ENCODE measurements around the gene TALDO1. TPM values are rescaled to one million over a fixed set of nuclear protein-coding genes. Genes with fewer than 3 reads are reported as not detected.

Gene TALDO1
- total RNA-seq, 1 donor from 2014 or later: 207 TPM

DNA sequence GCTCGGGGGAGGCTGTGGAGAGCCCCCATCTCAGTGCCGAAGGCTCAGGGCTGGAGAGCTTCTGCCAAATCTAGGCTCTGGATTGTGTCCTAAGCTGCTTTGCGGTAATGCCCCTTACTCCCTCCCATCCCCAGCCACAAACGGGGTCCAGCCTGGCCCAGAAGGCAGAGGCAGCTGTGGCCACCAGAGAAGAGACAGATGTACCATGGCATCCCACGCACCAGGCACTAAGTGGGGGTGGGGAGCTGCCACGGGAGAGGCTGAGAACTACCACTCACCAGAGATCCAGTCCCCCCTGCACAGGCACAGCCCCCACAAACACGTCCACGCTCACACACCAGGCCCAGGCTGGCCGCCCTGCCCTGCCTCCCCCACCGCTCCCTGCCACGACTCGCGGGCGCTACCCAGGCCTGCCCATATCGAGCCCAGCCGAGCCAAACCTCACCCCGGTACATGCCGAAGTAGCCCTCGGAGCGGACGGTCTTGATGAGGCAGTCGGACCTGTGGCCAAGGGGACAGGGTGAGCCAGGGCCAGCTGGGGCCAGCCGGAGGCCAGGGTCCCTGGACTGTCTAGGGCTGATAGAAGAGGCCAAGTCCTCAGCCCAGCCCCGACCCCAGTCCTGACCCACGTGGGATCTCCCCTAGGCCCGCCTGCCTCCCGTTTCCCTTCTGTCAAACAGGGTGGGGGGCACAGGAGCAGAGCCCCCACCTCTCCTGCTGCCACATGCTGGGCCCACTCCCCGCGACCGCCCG lies 46.9 kb downstream of the TALDO1 start:
- TF ChIP-seq, protein P1, sequence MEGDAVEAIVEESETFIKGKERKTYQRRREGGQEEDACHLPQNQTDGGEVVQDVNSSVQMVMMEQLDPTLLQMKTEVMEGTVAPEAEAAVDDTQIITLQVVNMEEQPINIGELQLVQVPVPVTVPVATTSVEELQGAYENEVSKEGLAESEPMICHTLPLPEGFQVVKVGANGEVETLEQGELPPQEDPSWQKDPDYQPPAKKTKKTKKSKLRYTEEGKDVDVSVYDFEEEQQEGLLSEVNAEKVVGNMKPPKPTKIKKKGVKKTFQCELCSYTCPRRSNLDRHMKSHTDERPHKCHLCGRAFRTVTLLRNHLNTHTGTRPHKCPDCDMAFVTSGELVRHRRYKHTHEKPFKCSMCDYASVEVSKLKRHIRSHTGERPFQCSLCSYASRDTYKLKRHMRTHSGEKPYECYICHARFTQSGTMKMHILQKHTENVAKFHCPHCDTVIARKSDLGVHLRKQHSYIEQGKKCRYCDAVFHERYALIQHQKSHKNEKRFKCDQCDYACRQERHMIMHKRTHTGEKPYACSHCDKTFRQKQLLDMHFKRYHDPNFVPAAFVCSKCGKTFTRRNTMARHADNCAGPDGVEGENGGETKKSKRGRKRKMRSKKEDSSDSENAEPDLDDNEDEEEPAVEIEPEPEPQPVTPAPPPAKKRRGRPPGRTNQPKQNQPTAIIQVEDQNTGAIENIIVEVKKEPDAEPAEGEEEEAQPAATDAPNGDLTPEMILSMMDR (IDR thresholded peaks at IDR 0.05; ENCODE audit: insufficient read depth, low read length, poor library complexity, severe bottlenecking): no peak
- Histone ChIP-seq H3K36me3 (ENCODE audit: control insufficient read depth, insufficient read depth, low read length) (no peaks in the 10 kb centered on the region), H3K4me3 (ENCODE audit: low read depth, low read length) (no peak overlapping the region)

DNA sequence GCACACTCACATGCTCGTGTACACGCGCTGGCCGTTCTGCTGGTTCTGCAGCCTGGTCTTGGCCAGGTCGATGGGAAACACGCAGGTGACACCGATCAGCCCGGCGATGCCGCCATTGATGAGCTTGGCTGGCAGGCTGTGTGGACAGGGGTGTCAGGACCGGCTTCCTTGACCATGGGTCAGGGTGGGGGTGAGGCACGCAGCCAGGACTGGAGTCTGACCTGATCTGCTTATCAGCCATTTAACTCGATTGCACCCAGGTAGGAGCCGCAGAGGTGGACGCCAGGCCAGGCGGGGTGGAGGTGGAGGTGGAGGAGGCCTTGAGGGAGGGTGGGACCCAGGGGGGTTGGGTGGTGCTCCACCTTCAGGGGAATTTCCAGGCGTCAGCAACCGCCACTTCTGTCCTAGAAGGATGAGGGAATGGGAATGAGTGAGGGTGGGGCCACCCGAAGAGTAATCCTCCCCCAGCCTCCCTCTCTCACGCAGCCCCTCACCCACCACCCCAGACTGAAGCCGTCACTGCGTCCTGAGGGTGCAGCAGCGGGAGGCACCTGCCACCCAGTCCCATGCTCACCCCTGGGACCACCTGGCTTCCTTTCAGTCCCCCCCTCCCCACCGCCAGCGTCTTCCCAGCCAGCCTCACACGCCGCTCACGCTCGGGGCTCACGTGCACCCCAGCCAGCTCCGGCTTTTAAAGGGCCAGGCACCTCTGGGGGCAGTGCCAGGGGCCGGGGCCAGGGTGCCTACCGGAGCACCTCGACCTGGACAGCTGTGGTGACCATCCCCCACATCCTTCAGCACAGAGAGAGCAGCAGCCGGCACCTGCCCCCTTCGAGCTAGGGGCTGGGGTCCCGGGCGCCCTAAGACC lies 47.7 kb downstream of the TALDO1 start:
- no peak for DNase-seq (ENCODE audit: low read depth)
- Histone ChIP-seq H3K36me3 (ENCODE audit: control insufficient read depth, insufficient read depth, low read length) (no peaks in the 10 kb centered on the region), H3K4me3 (ENCODE audit: low read depth, low read length) (peak overlapping the region; percentile 52), H3K27me3 (ENCODE audit: control insufficient read depth, insufficient read depth, low read length) (peaks cover 1% of the 10 kb centered on the region)
- TF ChIP-seq, protein P1 (IDR thresholded peaks at IDR 0.05; ENCODE audit: insufficient read depth, low read length, poor library complexity, severe bottlenecking): no peak

More for the DNA sequence above, 46.9 kb downstream of the TALDO1 start:
- H3K27me3 ChIP-seq (ENCODE audit: control insufficient read depth, insufficient read depth, low read length): peaks cover 8% of the 10 kb centered on the region
- DNase-seq (ENCODE audit: low read depth): no peak

DNA sequence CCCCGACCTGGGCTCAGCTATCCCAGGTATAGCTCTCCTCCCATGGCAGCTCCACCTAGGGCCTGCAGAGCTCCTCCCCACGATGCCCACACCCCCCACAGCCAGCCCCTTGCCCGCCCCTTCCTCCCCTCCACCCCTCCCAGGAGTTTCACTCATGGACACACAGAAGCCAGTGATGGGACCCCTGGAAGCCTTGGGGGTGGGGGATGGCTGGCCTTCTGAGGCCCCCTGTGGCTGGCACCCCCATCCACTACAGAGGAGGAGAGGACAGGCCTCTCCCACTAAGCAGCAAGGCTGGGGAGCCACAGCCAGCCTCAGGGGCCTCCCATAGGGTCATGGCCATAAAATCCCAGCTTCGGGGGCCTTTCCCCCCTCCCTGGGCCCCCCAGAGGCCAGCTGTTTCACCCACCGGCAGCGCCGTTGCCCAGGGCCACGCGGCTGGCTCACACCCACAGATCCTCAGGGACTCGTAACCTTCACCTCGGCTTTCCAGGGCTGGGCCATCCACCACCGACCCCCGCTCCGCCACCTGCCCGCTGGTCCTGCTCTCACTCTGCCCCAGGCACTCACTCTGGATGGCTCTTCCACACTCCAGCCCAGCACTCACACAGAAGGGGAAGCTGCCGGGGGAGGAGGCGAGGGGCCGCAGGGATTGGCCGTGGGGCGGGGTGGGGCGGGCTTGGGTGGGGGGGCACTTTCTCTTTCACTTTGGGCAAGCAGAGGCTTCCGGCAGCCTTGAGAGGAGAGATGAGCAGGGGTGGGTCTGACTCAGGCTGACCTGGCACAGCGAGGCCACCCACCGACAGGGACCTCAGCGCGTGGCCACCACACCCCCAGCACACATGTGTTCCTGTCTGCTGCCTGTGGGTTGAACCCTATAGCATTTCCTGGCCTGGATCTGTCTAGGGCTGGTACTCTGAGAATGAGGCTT lies 48.6 kb downstream of the TALDO1 start:
- Histone ChIP-seq H3K27me3 (ENCODE audit: control insufficient read depth, insufficient read depth, low read length) (no peaks in the 10 kb centered on the region), H3K36me3 (ENCODE audit: control insufficient read depth, insufficient read depth, low read length) (no peaks in the 10 kb centered on the region), H3K4me3 (ENCODE audit: low read depth, low read length) (peak overlapping the region; percentile 52)
- no peak for DNase-seq (ENCODE audit: low read depth)
- TF ChIP-seq, protein P1 (IDR thresholded peaks at IDR 0.05; ENCODE audit: insufficient read depth, low read length, poor library complexity, severe bottlenecking): no peak

DNA sequence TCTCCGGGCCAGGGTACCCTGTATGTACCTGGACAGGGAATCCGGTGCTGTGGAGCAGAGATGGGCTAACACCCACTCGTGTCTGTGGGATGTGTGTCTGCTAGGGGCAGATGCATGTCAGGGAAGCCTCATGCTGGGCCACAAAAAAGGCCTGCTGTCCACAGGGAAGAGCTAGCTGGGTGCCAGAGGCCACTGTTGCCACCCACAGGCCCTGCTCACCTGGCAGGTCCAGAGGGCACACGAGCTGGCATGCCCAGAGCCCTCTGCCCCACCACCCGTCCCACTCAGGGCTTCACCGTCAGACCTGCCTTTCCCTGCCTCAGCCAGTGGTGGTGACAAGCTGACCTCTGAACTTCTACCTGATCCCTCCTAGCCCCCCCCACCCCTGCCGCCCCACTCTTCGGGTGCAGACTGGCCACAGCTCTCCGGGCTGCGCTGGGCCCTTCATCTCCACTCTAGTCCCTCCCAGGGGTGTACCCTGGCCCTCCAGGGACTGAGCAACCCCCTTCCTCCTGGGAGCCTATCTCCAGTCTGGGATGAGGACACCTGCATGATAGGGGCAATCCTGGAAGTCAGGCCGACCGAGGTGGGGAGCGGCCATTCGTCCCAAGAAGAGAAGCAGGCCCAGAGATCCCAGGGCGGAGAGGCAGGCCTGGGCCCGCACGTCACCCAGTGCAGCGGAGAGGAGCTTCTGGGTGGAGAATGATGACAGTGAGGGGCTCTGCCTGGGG lies 49.5 kb downstream of the TALDO1 start:
- no peaks in the 10 kb centered on the region for H3K27me3 ChIP-seq (ENCODE audit: control insufficient read depth, insufficient read depth, low read length)

More for the DNA sequence above, 49.5 kb downstream of the TALDO1 start:
- no peak for DNase-seq (ENCODE audit: low read depth)
- peak overlapping the region; percentile 71 for H3K4me3 ChIP-seq (ENCODE audit: low read depth, low read length)
- TF ChIP-seq, protein P1 (IDR thresholded peaks at IDR 0.05; ENCODE audit: insufficient read depth, low read length, poor library complexity, severe bottlenecking): no peak
- H3K36me3 ChIP-seq (ENCODE audit: control insufficient read depth, insufficient read depth, low read length): no peaks in the 10 kb centered on the region

Measured in kidney epithelial cell (primary cell).